HEK293 (cell line): ENCODE measurements around the gene TEDDM1.

Experiments
- ATF2 ChIP-seq: fragments of 450-650 bp; formaldehyde crosslinking; IDR thresholded peaks from 2 replicates; pipeline ENCODE4 v1.5.1; 2016; ENCODE audit warnings: missing biosample characterization, missing genetic modification characterization, low read depth
- CTCF ChIP-seq: fragments of 450-650 bp; formaldehyde crosslinking; IDR thresholded peaks from 2 replicates; pipeline ENCODE4 v1.5.1; 2016; ENCODE audit warnings: missing biosample characterization, missing genetic modification characterization
- GLI2 ChIP-seq: fragments of 450-650 bp; formaldehyde crosslinking; IDR thresholded peaks from 2 replicates; pipeline ENCODE4; 2017; ENCODE audit warnings: missing biosample characterization, missing genetic modification characterization, low read depth, borderline replicate concordance
- MZF1 ChIP-seq: fragments of 450-650 bp; formaldehyde crosslinking; IDR thresholded peaks from 2 replicates; pipeline ENCODE4 v1.5.1; 2017; ENCODE audit warnings: missing biosample characterization, missing genetic modification characterization, borderline replicate concordance
- PRDM4 ChIP-seq: fragments of 450-650 bp; formaldehyde crosslinking; IDR thresholded peaks from 2 replicates; pipeline ENCODE4 v1.5.1; 2017; ENCODE audit warnings: missing biosample characterization, missing genetic modification characterization
- REST ChIP-seq: fragments of 450-650 bp; formaldehyde crosslinking; IDR thresholded peaks from 2 replicates; pipeline ENCODE4 v1.5.1; 2016; ENCODE audit warnings: missing biosample characterization, missing genetic modification characterization
- ZBTB7A ChIP-seq: fragments of 450-650 bp; formaldehyde crosslinking; IDR thresholded peaks from 2 replicates; pipeline ENCODE4 v1.5.1; 2016; ENCODE audit warnings: low read depth, missing biosample characterization, missing genetic modification characterization
- ZFHX2 ChIP-seq: fragments of 450-650 bp; formaldehyde crosslinking; conservative IDR thresholded peaks from 2 replicates; pipeline ENCODE4 v1.5.1; 2016; ENCODE audit warnings: missing biosample characterization, missing genetic modification characterization
- ZNF121 ChIP-seq: fragments of 450-650 bp; formaldehyde crosslinking; IDR thresholded peaks from 2 replicates; pipeline ENCODE4 v1.5.1; 2016; ENCODE audit warnings: missing biosample characterization, missing genetic modification characterization
- ZNF529 ChIP-seq: fragments of 450-650 bp; formaldehyde crosslinking; IDR thresholded peaks from 2 replicates; pipeline ENCODE4 v1.5.1; 2017; ENCODE audit warnings: missing genetic modification characterization, missing biosample characterization; ENCODE audit not compliant: insufficient replicate concordance
- ZNF654 ChIP-seq: fragments of 450-650 bp; formaldehyde crosslinking; IDR thresholded peaks from 2 replicates; pipeline ENCODE4 v1.5.1; 2016; ENCODE audit warnings: low read depth, missing biosample characterization, missing genetic modification characterization
- ZNF704 ChIP-seq: fragments of 450-650 bp; formaldehyde crosslinking; IDR thresholded peaks from 2 replicates; pipeline ENCODE4 v1.5.1; 2016; ENCODE audit warnings: missing biosample characterization, missing genetic modification characterization
- TF ChIP-seq, protein P1 (sequence below): fragments of 450-650 bp; formaldehyde crosslinking; IDR thresholded peaks from 2 replicates; pipeline ENCODE4 v1.5.1; 2017; ENCODE audit warnings: missing biosample characterization, missing genetic modification characterization

GRCh38 chr1:182410620-182411273, 10.3 kb upstream of the TEDDM1 start:
- TF ChIP-seq CTCF (tag by site-specific recombination) (no peak), ZNF529 (no peak), PRDM4 (tag by site-specific recombination) (no peak), ZFHX2 (tag by site-specific recombination) (no peak), GLI2 (tag by site-specific recombination) (no peak), ZNF654 (tag by site-specific recombination) (no peak), ZNF121 (tag by site-specific recombination) (no peak), REST (peak; percentile 27; the same call in 1 of the 2 replicates), ATF2 (tag by site-specific recombination) (no peak), ZNF704 (tag by site-specific recombination) (no peak), ZBTB7A (tag by site-specific recombination) (no peak), MZF1 (tag by site-specific recombination) (no peak)
- TF ChIP-seq, protein P1, sequence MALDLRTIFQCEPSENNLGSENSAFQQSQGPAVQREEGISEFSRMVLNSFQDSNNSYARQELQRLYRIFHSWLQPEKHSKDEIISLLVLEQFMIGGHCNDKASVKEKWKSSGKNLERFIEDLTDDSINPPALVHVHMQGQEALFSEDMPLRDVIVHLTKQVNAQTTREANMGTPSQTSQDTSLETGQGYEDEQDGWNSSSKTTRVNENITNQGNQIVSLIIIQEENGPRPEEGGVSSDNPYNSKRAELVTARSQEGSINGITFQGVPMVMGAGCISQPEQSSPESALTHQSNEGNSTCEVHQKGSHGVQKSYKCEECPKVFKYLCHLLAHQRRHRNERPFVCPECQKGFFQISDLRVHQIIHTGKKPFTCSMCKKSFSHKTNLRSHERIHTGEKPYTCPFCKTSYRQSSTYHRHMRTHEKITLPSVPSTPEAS = no peak
